ENCODE measurements around the gene ASTN1.

ASTN1 gene

DNA sequence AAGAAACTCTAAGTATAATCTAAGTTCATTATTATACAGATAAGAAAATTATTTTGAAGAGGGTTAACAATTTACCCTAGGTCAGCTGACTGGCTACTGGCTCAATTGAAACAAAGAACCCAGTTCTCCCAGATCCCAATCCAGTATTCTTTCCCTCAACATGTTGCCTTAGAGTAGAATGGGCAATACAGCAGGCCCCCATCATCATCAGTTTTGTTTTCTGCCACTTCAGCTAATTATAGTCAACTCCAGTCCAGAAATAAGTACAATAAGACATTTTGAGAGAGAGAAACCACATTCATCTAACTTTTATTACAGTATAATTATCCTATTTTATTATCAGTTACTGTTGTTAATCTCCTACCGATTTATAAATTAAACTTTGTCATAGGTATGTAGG lies 241.2 kb downstream of the ASTN1 start:
- no peak overlapping the region for H3K4me3 ChIP-seq (ENCODE audit: low read depth in 1 of 5, low read length in 5 of 5)
- no peak overlapping the region for H3K27ac ChIP-seq (ENCODE audit: low read depth, low read length)
- H3K9me3 ChIP-seq (ENCODE audit: control insufficient read depth in 5 of 5, low read length in 5 of 5) = no peaks in the 10 kb centered on the region
- no peaks in the 10 kb centered on the region for H3K36me3 ChIP-seq (ENCODE audit: control insufficient read depth in 5 of 5, insufficient read depth in 5 of 5, low read length in 5 of 5)
- peaks cover 0 to 16% (median 10%) of the 10 kb centered on the region in 5 donors for H3K4me1 ChIP-seq (ENCODE audit: control insufficient read depth in 5 of 5, insufficient read depth in 5 of 5, low read length in 5 of 5)
- H3K27me3 ChIP-seq (ENCODE audit: control insufficient read depth in 5 of 5, insufficient read depth in 4 of 5, low read length in 5 of 5) = no peaks in the 10 kb centered on the region
- no peak overlapping the region for H3K9ac ChIP-seq (ENCODE audit: low read length in 5 of 5)

DNA sequence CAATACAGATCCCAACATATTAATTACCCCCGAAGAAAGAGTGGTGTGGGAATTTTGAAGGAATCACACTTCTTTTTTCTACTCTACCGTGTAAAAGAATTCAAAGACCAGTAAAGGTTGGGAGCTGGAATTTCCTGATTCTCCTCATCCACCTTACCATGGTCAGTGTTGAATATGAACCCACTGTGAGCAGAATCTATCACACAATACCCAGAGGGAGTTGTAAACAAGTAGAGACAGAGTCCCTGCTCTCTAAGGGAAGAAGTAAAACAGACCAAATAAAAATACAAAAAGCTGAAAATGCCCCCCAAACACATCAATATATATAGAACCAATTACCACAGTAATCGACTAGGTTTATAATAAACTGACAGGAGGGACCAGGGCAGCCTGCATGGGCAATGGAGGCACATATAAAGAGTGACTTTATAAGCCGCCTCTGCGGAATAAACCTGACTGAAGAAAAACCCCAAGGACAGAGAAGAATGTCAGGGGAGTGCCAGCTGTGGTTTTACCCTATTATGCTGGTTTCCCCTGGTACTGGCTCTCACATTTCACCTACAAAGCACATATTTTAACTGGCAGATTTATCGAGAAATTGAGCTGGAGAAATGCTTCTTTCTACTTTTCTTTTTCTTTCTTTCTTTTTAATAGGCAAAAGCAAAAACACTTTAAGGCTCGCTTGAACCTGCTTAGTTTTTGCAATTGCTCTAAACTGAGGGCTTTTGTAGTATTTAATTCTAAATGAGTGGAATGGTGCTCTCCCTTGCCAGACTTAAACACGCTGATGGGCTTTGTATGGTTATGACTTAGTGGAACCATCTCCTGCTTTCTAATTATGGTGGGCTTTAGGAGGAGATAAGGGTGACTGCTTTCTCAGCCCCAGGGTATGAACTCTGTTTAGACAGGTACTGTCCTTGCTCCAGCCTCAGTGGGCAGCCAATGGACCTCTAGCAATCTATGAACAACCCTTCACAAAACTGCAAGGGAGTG lies 244.8 kb downstream of the ASTN1 start:
- H3K4me1 ChIP-seq (ENCODE audit: control insufficient read depth in 5 of 5, insufficient read depth in 5 of 5, low read length in 5 of 5) = peaks cover 0 to 16% (median 10%) of the 10 kb centered on the region in 5 donors
- H3K36me3 ChIP-seq (ENCODE audit: control insufficient read depth in 5 of 5, insufficient read depth in 5 of 5, low read length in 5 of 5) = no peaks in the 10 kb centered on the region
- H3K9me3 ChIP-seq (ENCODE audit: control insufficient read depth in 5 of 5, low read length in 5 of 5) = no peaks in the 10 kb centered on the region
- no peak overlapping the region for H3K27ac ChIP-seq (ENCODE audit: low read depth, low read length)
- no peak overlapping the region for H3K4me3 ChIP-seq (ENCODE audit: low read depth in 1 of 5, low read length in 5 of 5)
- peak overlapping the region in 1 of 5 donors; percentile 14 for H3K9ac ChIP-seq (ENCODE audit: low read length in 5 of 5)
- no peaks in the 10 kb centered on the region for H3K27me3 ChIP-seq (ENCODE audit: control insufficient read depth in 5 of 5, insufficient read depth in 4 of 5, low read length in 5 of 5)

- Histone ChIP-seq H3K9ac (ENCODE audit: low read length in 5 of 5) (no peak overlapping the region), H3K27ac (ENCODE audit: low read depth, low read length) (no peak overlapping the region), H3K27me3 (ENCODE audit: control insufficient read depth in 5 of 5, insufficient read depth in 4 of 5, low read length in 5 of 5) (peaks cover 13 to 23% (median 18%) of the 10 kb centered on the region in 5 donors), H3K4me1 (ENCODE audit: control insufficient read depth in 5 of 5, insufficient read depth in 5 of 5, low read length in 5 of 5) (peaks cover 0 to 4% (median 0%) of the 10 kb centered on the region in 5 donors), H3K36me3 (ENCODE audit: control insufficient read depth in 5 of 5, insufficient read depth in 5 of 5, low read length in 5 of 5) (no peaks in the 10 kb centered on the region), H3K4me3 (ENCODE audit: low read depth in 1 of 5, low read length in 5 of 5) (no peak overlapping the region), H3K9me3 (ENCODE audit: control insufficient read depth in 5 of 5, low read length in 5 of 5) (no peaks in the 10 kb centered on the region)
Observed at GRCh38 chr1:176905648-176906047, 258.9 kb downstream of the ASTN1 start.

DNA sequence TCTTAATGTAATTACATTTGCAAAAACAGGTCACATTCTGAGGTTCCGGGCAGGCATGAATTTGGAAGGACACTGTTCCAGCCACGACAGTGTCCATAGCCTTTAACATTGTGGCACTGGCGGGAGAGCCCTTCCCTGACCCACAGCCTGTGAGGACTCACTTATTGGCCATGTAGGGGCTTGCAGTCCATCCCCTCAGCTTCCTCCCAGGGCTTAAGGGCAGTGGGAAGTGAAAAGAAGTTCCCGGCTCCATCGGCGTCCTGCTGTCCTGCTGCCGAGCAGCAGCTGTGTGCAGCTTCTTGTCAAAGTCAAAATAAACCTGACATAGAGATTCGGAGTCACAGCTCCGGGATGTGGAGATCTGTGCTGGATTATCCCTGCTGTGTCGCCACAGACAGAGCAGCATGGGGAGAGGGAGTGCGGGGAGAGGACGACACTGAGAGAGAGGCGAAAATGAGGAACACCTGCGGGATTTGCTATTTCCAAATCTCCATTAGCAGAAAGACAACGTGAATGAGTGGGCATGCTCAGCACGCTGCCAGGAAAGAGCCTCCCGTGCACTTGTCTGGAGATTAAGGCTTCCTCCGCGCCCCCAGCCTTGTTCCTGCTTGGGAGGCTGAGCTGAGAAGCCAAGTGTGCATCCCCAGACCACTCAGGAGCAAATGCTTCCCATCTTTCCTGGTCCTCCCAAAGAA lies 260.3 kb downstream of the ASTN1 start:
- H3K4me3 ChIP-seq (ENCODE audit: low read depth in 1 of 5, low read length in 5 of 5) = no peak overlapping the region
- no peak overlapping the region for H3K27ac ChIP-seq (ENCODE audit: low read depth, low read length)
- H3K9ac ChIP-seq (ENCODE audit: low read length in 5 of 5) = no peak overlapping the region
- peaks cover 13 to 23% (median 18%) of the 10 kb centered on the region in 5 donors for H3K27me3 ChIP-seq (ENCODE audit: control insufficient read depth in 5 of 5, insufficient read depth in 4 of 5, low read length in 5 of 5)
- no peaks in the 10 kb centered on the region for H3K9me3 ChIP-seq (ENCODE audit: control insufficient read depth in 5 of 5, low read length in 5 of 5)
- H3K36me3 ChIP-seq (ENCODE audit: control insufficient read depth in 5 of 5, insufficient read depth in 5 of 5, low read length in 5 of 5) = no peaks in the 10 kb centered on the region
- peaks cover 0 to 4% (median 0%) of the 10 kb centered on the region in 5 donors for H3K4me1 ChIP-seq (ENCODE audit: control insufficient read depth in 5 of 5, insufficient read depth in 5 of 5, low read length in 5 of 5)

- peaks cover 13 to 23% (median 18%) of the 10 kb centered on the region in 5 donors for H3K27me3 ChIP-seq (ENCODE audit: control insufficient read depth in 5 of 5, insufficient read depth in 4 of 5, low read length in 5 of 5)
Observed at GRCh38 chr1:176903474-176903873, 261.0 kb downstream of the ASTN1 start.

GRCh38 chr1:176899321-176899720 lies 265.2 kb downstream of the ASTN1 start:
- no peak overlapping the region for H3K27ac ChIP-seq (ENCODE audit: low read depth, low read length)
- H3K9me3 ChIP-seq (ENCODE audit: control insufficient read depth in 5 of 5, low read length in 5 of 5) = no peaks in the 10 kb centered on the region
- no peak overlapping the region for H3K9ac ChIP-seq (ENCODE audit: low read length in 5 of 5)
- peaks cover 8 to 18% (median 11%) of the 10 kb centered on the region in 5 donors for H3K27me3 ChIP-seq (ENCODE audit: control insufficient read depth in 5 of 5, insufficient read depth in 4 of 5, low read length in 5 of 5)
- no peaks in the 10 kb centered on the region for H3K36me3 ChIP-seq (ENCODE audit: control insufficient read depth in 5 of 5, insufficient read depth in 5 of 5, low read length in 5 of 5)
- H3K4me3 ChIP-seq (ENCODE audit: low read depth in 1 of 5, low read length in 5 of 5) = no peak overlapping the region
- H3K4me1 ChIP-seq (ENCODE audit: control insufficient read depth in 5 of 5, insufficient read depth in 5 of 5, low read length in 5 of 5) = peaks cover 0 to 9% (median 8%) of the 10 kb centered on the region in 5 donors

More at GRCh38 chr1:176903474-176903873, 261.0 kb downstream of the ASTN1 start:
- H3K9ac ChIP-seq (ENCODE audit: low read length in 5 of 5) = no peak overlapping the region
- H3K4me1 ChIP-seq (ENCODE audit: control insufficient read depth in 5 of 5, insufficient read depth in 5 of 5, low read length in 5 of 5) = peaks cover 0 to 4% (median 0%) of the 10 kb centered on the region in 5 donors
- no peaks in the 10 kb centered on the region for H3K9me3 ChIP-seq (ENCODE audit: control insufficient read depth in 5 of 5, low read length in 5 of 5)
- no peak overlapping the region for H3K27ac ChIP-seq (ENCODE audit: low read depth, low read length)
- no peak overlapping the region for H3K4me3 ChIP-seq (ENCODE audit: low read depth in 1 of 5, low read length in 5 of 5)
- no peaks in the 10 kb centered on the region for H3K36me3 ChIP-seq (ENCODE audit: control insufficient read depth in 5 of 5, insufficient read depth in 5 of 5, low read length in 5 of 5)

DNA sequence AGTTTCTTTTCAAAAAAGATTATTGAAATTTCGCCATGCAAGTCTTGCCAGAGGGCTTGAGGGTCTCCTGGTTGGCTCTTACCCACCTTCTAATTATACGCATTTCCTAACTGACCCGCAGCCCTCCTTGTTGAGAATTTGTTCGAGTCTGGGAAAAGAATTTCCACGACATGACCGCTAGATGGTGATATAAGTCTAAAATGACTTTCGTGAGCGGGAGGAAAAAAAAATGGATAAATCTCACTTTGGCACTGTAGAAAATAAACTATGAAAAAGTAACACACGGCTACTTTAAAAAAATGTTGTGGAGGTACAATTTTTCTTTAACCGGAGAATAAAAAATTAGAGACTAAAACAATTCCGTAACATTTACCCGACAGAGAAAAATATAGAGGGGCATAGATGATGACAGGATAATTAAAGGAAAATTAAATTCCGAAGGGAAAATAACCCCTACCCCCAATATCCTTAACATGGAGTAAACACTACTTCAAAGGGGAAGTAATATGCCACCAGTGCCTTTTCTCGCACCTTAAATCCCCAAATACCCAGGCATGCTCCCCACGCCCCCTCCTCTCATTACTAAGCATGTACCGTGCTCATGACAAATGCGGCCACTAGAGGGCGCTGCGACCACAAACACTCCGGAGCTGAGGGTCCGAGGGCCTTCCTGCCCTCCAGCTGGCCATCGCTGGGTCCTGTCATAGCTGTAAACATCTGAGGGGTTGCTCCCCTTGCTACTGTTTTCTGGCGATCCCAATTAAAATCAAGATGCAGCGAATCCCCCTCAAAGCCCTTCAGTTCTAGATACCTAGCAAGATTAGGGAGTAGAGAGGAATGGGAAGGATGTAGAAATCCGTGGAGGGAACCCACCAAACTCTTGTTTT lies 266.9 kb downstream of the ASTN1 start:
- Histone ChIP-seq H3K4me3 (ENCODE audit: low read depth in 1 of 5, low read length in 5 of 5) (peak overlapping the region in 3 of 5 donors; percentile 24 to 52 (median 34)), H3K4me1 (ENCODE audit: control insufficient read depth in 5 of 5, insufficient read depth in 5 of 5, low read length in 5 of 5) (peaks cover 0 to 13% (median 11%) of the 10 kb centered on the region in 5 donors), H3K27me3 (ENCODE audit: control insufficient read depth in 5 of 5, insufficient read depth in 4 of 5, low read length in 5 of 5) (peaks cover 0 to 6% (median under 1%) of the 10 kb centered on the region in 5 donors), H3K9me3 (ENCODE audit: control insufficient read depth in 5 of 5, low read length in 5 of 5) (no peaks in the 10 kb centered on the region), H3K27ac (ENCODE audit: low read depth, low read length) (no peak overlapping the region), H3K9ac (ENCODE audit: low read length in 5 of 5) (no peak overlapping the region), H3K36me3 (ENCODE audit: control insufficient read depth in 5 of 5, insufficient read depth in 5 of 5, low read length in 5 of 5) (no peaks in the 10 kb centered on the region)

GRCh38 chr1:176896216-176896615 lies 268.3 kb downstream of the ASTN1 start:
- Histone ChIP-seq H3K9me3 (ENCODE audit: control insufficient read depth in 5 of 5, low read length in 5 of 5) (no peaks in the 10 kb centered on the region), H3K9ac (ENCODE audit: low read length in 5 of 5) (no peak overlapping the region), H3K4me3 (ENCODE audit: low read depth in 1 of 5, low read length in 5 of 5) (no peak overlapping the region), H3K36me3 (ENCODE audit: control insufficient read depth in 5 of 5, insufficient read depth in 5 of 5, low read length in 5 of 5) (no peaks in the 10 kb centered on the region), H3K27me3 (ENCODE audit: control insufficient read depth in 5 of 5, insufficient read depth in 4 of 5, low read length in 5 of 5) (peaks cover 0 to under 1% (median 0%) of the 10 kb centered on the region in 5 donors), H3K4me1 (ENCODE audit: control insufficient read depth in 5 of 5, insufficient read depth in 5 of 5, low read length in 5 of 5) (peaks cover 0 to 13% (median 12%) of the 10 kb centered on the region in 5 donors), H3K27ac (ENCODE audit: low read depth, low read length) (no peak overlapping the region)

DNA sequence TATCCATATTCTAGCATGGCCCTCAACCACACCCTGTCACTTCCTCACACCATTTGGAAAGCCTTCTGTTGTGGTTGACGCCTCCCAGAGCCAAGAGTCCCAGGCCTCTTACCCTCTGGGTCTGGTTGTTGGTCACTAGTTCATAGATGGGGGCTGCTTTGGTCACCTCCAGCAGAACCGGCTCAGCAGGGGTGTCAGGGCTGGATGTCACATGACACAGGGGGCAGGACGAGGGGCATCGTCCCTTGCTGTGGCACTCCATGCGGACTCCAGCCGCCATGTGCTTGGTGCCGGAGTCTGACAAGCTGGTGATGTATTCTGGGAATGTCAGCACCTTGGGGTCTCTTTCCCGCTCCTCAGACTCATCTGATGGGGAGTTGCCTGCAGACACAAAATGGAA lies 270.1 kb downstream of the ASTN1 start:
- Histone ChIP-seq H3K27me3 (ENCODE audit: control insufficient read depth in 5 of 5, insufficient read depth in 4 of 5, low read length in 5 of 5) (no peaks in the 10 kb centered on the region), H3K9me3 (ENCODE audit: control insufficient read depth in 5 of 5, low read length in 5 of 5) (no peaks in the 10 kb centered on the region), H3K27ac (ENCODE audit: low read depth, low read length) (no peak overlapping the region), H3K36me3 (ENCODE audit: control insufficient read depth in 5 of 5, insufficient read depth in 5 of 5, low read length in 5 of 5) (no peaks in the 10 kb centered on the region), H3K9ac (ENCODE audit: low read length in 5 of 5) (no peak overlapping the region), H3K4me1 (ENCODE audit: control insufficient read depth in 5 of 5, insufficient read depth in 5 of 5, low read length in 5 of 5) (peaks cover 0 to 13% (median 12%) of the 10 kb centered on the region in 5 donors), H3K4me3 (ENCODE audit: low read depth in 1 of 5, low read length in 5 of 5) (no peak overlapping the region)

All from subcutaneous abdominal adipose tissue (tissue), 5 donors.